LNCaP clone FGC (cell line): ENCODE data around the gene PHLDA3.

Source experiments
- DNase-seq: peaks from one replicate; pipeline ENCODE4 v3.0.0-alpha.2; 2011; ENCODE audit warnings: low read depth
- H3K4me3 ChIP-seq: 2 replicates; pipeline ENCODE4 v1.5.1; 2011; ENCODE audit warnings: mild to moderate bottlenecking, low read depth, low read length, control low read depth
- CTCF ChIP-seq: IDR thresholded peaks from 2 replicates; pipeline ENCODE4 v1.5.1; 2012; ENCODE audit warnings: mild to moderate bottlenecking; ENCODE audit not compliant: control insufficient read depth, insufficient read depth; ENCODE audit errors: extremely low read depth

The PHLDA3 gene

GRCh38 chr1:201419746-201420607 lies 49.0 kb downstream of the PHLDA3 start:
- no peak for TF ChIP-seq CTCF
- DNase-seq: no peak
- H3K4me3 ChIP-seq: no peak overlapping the region

- TF ChIP-seq CTCF: no peak
- DNase-seq: no peak
- H3K4me3 ChIP-seq: no peak overlapping the region
Measured at GRCh38 chr1:201419256-201419655, 49.7 kb downstream of the PHLDA3 start.

- DNase-seq: no peak
- TF ChIP-seq CTCF: no peak
- no peak overlapping the region for H3K4me3 ChIP-seq
Measured at GRCh38 chr1:201418461-201418860, 50.5 kb downstream of the PHLDA3 start.
